Activated CD4-positive, alpha-beta T cell treated with anti-CD3 and anti-CD28 coated beads, Interleukin-2, amount 10 ng/mL, durations not matched to agents 24 days and 14 days (primary cell): Measurements from ENCODE around the gene GLIS2. TPM values are rescaled to one million over a fixed set of nuclear protein-coding genes. Genes with fewer than 3 reads are reported as not detected.
A peak's percentile ranks its signal among the peaks of the same experiment; 100 is the strongest.

ENCODE experiments used
- DNase-seq: peaks from one replicate; pipeline ENCODE4 v3.0.0; 2022
- H3K27ac Mint-ChIP-seq: one replicate; pipeline ENCODE4 v1.8.0; 2022; ENCODE audit warnings: mild to moderate bottlenecking, mixed read lengths
- H3K27me3 Mint-ChIP-seq: one replicate; pipeline ENCODE4 v1.8.0; 2022; ENCODE audit warnings: mixed read lengths
- H3K36me3 Mint-ChIP-seq: one replicate; pipeline ENCODE4 v1.8.0; 2022; ENCODE audit warnings: low read depth, mild to moderate bottlenecking, mixed read lengths
- H3K4me1 Mint-ChIP-seq: one replicate; pipeline ENCODE4 v1.8.0; 2021; ENCODE audit warnings: mixed read lengths
- H3K4me3 Mint-ChIP-seq: one replicate; pipeline ENCODE4 v1.8.0; 2022; ENCODE audit warnings: mild to moderate bottlenecking, moderate library complexity, mixed read lengths
- H3K9me3 Mint-ChIP-seq: one replicate; pipeline ENCODE4 v1.8.0; 2021; ENCODE audit warnings: mixed read lengths
- intact Hi-C: fragments of 100-400 bp; cut with micrococcal nuclease; formaldehyde crosslinking; loops from one replicate; pipeline ENCODE4 v1.15.1; 2023
- total RNA-seq: library from RNA; stranded (reverse); gene quantifications from 2 replicates; pipeline ENCODE4 v1.2.3, GENCODE V29; 2022

Gene GLIS2
- total RNA-seq, 1 donor from 2014 or later = 1.4 TPM

- no peak for DNase-seq
- no peak overlapping the region for H3K27ac Mint-ChIP-seq
- intact Hi-C loops = no loop called here
- H3K4me3 Mint-ChIP-seq = no peak overlapping the region
- no peaks in the 10 kb centered on the region for H3K9me3 Mint-ChIP-seq
- H3K4me1 Mint-ChIP-seq = no peaks in the 10 kb centered on the region
- peaks cover 31% of the 10 kb centered on the region for H3K36me3 Mint-ChIP-seq
- no peaks in the 10 kb centered on the region for H3K27me3 Mint-ChIP-seq
Measured at GRCh38 chr16:4362476-4363135, 46.7 kb downstream of the GLIS2 start.

GRCh38 chr16:4364196-4365013 lies 48.5 kb downstream of the GLIS2 start:
- intact Hi-C loops = no loop called here
- H3K4me1 Mint-ChIP-seq = no peaks in the 10 kb centered on the region
- H3K27ac Mint-ChIP-seq = no peak overlapping the region
- H3K9me3 Mint-ChIP-seq = no peaks in the 10 kb centered on the region
- DNase-seq = no peak
- no peaks in the 10 kb centered on the region for H3K27me3 Mint-ChIP-seq
- H3K4me3 Mint-ChIP-seq = no peak overlapping the region
- H3K36me3 Mint-ChIP-seq = peaks cover 29% of the 10 kb centered on the region

GRCh38 chr16:4365014-4365406 lies 49.1 kb downstream of the GLIS2 start:
- Mint-ChIP-seq H3K27me3 (no peaks in the 10 kb centered on the region), H3K4me3 (no peak overlapping the region), H3K4me1 (no peaks in the 10 kb centered on the region), H3K27ac (no peak overlapping the region), H3K36me3 (peaks cover 27% of the 10 kb centered on the region), H3K9me3 (no peaks in the 10 kb centered on the region)
- intact Hi-C loops = no loop called here
- DNase-seq = no peak

GRCh38 chr16:4365615-4366014 lies 49.7 kb downstream of the GLIS2 start:
- Mint-ChIP-seq H3K36me3 (peaks cover 25% of the 10 kb centered on the region), H3K9me3 (no peaks in the 10 kb centered on the region), H3K4me1 (no peaks in the 10 kb centered on the region), H3K27me3 (no peaks in the 10 kb centered on the region), H3K27ac (no peak overlapping the region), H3K4me3 (no peak overlapping the region)
- intact Hi-C loops = no loop called here
- no peak for DNase-seq

- peaks cover 21% of the 10 kb centered on the region for H3K36me3 Mint-ChIP-seq
- no peaks in the 10 kb centered on the region for H3K9me3 Mint-ChIP-seq
- no peaks in the 10 kb centered on the region for H3K4me1 Mint-ChIP-seq
- no peak overlapping the region for H3K27ac Mint-ChIP-seq
- H3K27me3 Mint-ChIP-seq = no peaks in the 10 kb centered on the region
- no peak for DNase-seq
- intact Hi-C loops = no loop called here
- no peak overlapping the region for H3K4me3 Mint-ChIP-seq
Measured at GRCh38 chr16:4366016-4366415, 50.1 kb downstream of the GLIS2 start.

GRCh38 chr16:4367393-4367856 lies 51.6 kb downstream of the GLIS2 start:
- Mint-ChIP-seq H3K36me3 (peaks cover 18% of the 10 kb centered on the region), H3K9me3 (no peaks in the 10 kb centered on the region)

GRCh38 chr16:4369007-4369733 lies 53.3 kb downstream of the GLIS2 start:
- Mint-ChIP-seq H3K36me3 (peaks cover 5% of the 10 kb centered on the region), H3K4me1 (no peaks in the 10 kb centered on the region), H3K9me3 (no peaks in the 10 kb centered on the region), H3K4me3 (no peak overlapping the region), H3K27me3 (no peaks in the 10 kb centered on the region), H3K27ac (no peak overlapping the region)
- DNase-seq = no peak
- intact Hi-C loops = no loop called here

More at GRCh38 chr16:4367393-4367856, 51.6 kb downstream of the GLIS2 start:
- Mint-ChIP-seq H3K27me3 (no peaks in the 10 kb centered on the region), H3K27ac (peak overlapping the region; percentile 5), H3K4me1 (no peaks in the 10 kb centered on the region), H3K4me3 (no peak overlapping the region)
- intact Hi-C loops = no loop called here
- DNase-seq = no peak

GRCh38 chr16:4370151-4370550 lies 54.3 kb downstream of the GLIS2 start:
- Mint-ChIP-seq H3K27ac (no peak overlapping the region), H3K4me1 (no peaks in the 10 kb centered on the region), H3K9me3 (no peaks in the 10 kb centered on the region), H3K27me3 (no peaks in the 10 kb centered on the region), H3K4me3 (no peak overlapping the region), H3K36me3 (peaks cover 5% of the 10 kb centered on the region)
- no peak for DNase-seq
- intact Hi-C loops = loop anchor here (5.0 kb wide), 1 partner anchor 47 kb away; the partner anchor contains the start of gene CORO7

- no peaks in the 10 kb centered on the region for H3K9me3 Mint-ChIP-seq
- H3K36me3 Mint-ChIP-seq = peaks cover 2% of the 10 kb centered on the region
- no peak for DNase-seq
- H3K4me3 Mint-ChIP-seq = no peak overlapping the region
- intact Hi-C loops = loop anchor here (5.0 kb wide), 1 partner anchor 47 kb away; the partner anchor contains the start of gene CORO7
- no peaks in the 10 kb centered on the region for H3K27me3 Mint-ChIP-seq
- no peaks in the 10 kb centered on the region for H3K4me1 Mint-ChIP-seq
- no peak overlapping the region for H3K27ac Mint-ChIP-seq
Measured at GRCh38 chr16:4370570-4371356, 54.9 kb downstream of the GLIS2 start.

GRCh38 chr16:4371357-4372000 lies 55.6 kb downstream of the GLIS2 start, which contains the start of gene VASN:
Gene VASN, plus strand, starts transcription at chr16:4371848. Its CDS starts 9,030 bp downstream, at chr16:4380878.
- intact Hi-C loops = loop anchor here (5.0 kb wide), 1 partner anchor 46 kb away; the partner anchor contains the start of gene CORO7
- no peak within 1 kb of the TSS for H3K27ac Mint-ChIP-seq
- H3K36me3 Mint-ChIP-seq = peaks cover 2% of the 10 kb centered on the region
- H3K9me3 Mint-ChIP-seq = no peaks in the 10 kb centered on the region
- DNase-seq = peak; percentile 92
- no peaks in the 10 kb centered on the region for H3K4me1 Mint-ChIP-seq
- peak within 1 kb of the TSS; percentile 68 for H3K4me3 Mint-ChIP-seq
- H3K27me3 Mint-ChIP-seq = no peaks in the 10 kb centered on the region

- Mint-ChIP-seq H3K36me3 (peaks cover 4% of the 10 kb centered on the region), H3K4me3 (peak overlapping the region; percentile 68), H3K27ac (no peak overlapping the region), H3K27me3 (no peaks in the 10 kb centered on the region), H3K9me3 (no peaks in the 10 kb centered on the region), H3K4me1 (no peaks in the 10 kb centered on the region)
- DNase-seq = peak; percentile 76
- intact Hi-C loops = loop anchor here (5.0 kb wide), 1 partner anchor 45 kb away; the partner anchor contains the start of gene CORO7
Measured at GRCh38 chr16:4372001-4372577, 56.2 kb downstream of the GLIS2 start.

GRCh38 chr16:4372578-4373355 lies 56.9 kb downstream of the GLIS2 start:
- Mint-ChIP-seq H3K4me3 (no peak overlapping the region), H3K4me1 (no peaks in the 10 kb centered on the region), H3K36me3 (peaks cover 2% of the 10 kb centered on the region), H3K27me3 (no peaks in the 10 kb centered on the region), H3K27ac (no peak overlapping the region), H3K9me3 (no peaks in the 10 kb centered on the region)
- no peak for DNase-seq
- intact Hi-C loops = loop anchor here (5.0 kb wide), 1 partner anchor 45 kb away; the partner anchor contains the start of gene CORO7
